ENCODE measurements around the gene LSP1.

The LSP1 gene

DNA sequence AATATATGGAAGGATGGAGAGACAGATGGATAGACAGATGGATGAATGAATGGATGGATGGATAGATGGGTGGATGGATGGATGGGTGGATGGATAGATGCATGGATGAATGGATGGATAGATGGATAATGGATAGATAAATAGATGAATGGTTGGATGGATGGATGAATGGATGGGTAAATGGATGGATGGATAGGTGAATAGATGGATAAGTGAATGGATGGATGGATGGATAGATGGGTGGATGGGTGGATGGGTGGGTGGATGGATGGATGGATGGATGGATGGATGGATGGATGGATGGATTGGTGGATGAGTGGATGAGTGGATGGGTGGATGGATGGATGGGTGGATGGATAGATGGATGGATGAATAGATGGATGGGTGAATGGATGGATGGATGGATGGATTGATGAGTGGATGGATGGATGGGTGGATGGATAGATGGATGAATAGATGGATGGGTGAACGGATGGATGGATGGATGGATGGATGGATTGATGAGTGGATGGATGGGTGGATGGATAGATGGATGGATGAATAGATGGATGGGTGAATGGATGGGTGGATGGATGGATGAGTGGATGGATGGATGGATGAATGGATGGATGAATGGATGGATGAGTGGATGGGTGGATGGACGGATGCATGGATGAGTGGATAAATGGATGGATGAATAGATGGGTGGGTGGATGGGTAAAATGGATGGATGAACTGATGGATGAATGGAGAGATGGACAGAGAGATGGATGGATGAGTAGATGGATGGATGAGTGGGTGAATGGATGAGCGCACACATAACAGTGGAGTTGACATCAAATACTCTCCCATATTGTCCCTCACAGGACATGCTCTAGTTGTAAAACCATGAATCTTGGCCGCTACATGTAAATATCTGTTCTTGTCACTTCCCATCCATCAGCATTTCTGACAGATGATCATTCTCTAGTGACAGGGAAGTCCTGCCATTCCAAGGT lies 8.8 kb downstream of the LSP1 start:
- TF ChIP-seq ZFX (IDR thresholded peaks at IDR 0.05) (no peak), CTCF (conservative IDR thresholded peaks at IDR 0.05) (no peak)
- no peak overlapping the region for H3K27ac ChIP-seq

GRCh38 chr11:1862588-1863351 lies 9.9 kb downstream of the LSP1 start:
- no peak for TF ChIP-seq CTCF (conservative IDR thresholded peaks at IDR 0.05)
- no peak for TF ChIP-seq ZFX (IDR thresholded peaks at IDR 0.05)
- no peak overlapping the region for H3K27ac ChIP-seq

DNA sequence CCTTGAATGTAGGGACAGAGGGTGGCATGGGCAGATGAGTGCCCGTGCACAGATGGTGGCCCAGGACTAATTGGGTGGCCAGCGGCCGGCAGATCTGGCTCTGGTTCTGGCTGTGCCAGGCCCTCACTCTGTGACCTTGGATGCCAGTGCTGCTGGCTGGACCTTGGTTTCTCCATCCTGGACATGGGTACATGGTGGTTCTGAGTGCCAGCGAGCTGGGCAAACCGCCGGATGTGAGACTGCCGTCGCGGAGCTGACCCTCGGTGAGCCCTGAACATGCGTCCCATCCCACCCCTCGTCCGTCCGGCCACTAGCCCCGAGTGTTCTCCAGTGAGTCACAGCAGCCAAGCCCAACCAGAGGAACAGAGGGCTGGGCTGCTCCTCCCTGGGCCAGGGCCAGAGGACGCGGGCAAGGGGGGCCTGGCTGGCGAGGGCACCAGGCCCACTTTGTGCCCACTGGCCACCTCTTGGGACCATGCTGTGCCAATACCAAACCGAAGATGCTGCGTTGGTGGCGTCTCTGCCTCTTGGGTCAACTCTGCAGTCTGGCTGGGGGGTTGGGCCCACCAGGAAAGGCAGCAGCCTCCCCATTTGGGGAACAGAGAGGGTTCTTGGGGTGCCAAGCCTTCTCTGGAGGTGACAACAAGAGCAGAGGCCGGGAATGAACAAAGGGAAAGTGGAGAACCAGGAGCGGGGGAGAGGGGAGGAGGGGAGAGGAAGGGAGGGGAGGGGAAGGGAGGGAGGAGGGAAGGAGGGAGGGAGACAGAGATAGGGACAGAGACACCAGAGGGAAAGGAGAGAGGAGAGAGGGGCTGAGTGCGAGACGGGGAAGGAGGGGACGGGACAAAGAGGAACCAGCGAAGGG lies 10.7 kb downstream of the LSP1 start:
- TF ChIP-seq CTCF (conservative IDR thresholded peaks at IDR 0.05): no peak
- no peak for TF ChIP-seq ZFX (IDR thresholded peaks at IDR 0.05)
- H3K27ac ChIP-seq: no peak overlapping the region

GRCh38 chr11:1864231-1864630 lies 11.3 kb downstream of the LSP1 start:
- H3K27ac ChIP-seq: no peak overlapping the region
- TF ChIP-seq CTCF (conservative IDR thresholded peaks at IDR 0.05) (no peak), ZFX (IDR thresholded peaks at IDR 0.05) (no peak)

DNA sequence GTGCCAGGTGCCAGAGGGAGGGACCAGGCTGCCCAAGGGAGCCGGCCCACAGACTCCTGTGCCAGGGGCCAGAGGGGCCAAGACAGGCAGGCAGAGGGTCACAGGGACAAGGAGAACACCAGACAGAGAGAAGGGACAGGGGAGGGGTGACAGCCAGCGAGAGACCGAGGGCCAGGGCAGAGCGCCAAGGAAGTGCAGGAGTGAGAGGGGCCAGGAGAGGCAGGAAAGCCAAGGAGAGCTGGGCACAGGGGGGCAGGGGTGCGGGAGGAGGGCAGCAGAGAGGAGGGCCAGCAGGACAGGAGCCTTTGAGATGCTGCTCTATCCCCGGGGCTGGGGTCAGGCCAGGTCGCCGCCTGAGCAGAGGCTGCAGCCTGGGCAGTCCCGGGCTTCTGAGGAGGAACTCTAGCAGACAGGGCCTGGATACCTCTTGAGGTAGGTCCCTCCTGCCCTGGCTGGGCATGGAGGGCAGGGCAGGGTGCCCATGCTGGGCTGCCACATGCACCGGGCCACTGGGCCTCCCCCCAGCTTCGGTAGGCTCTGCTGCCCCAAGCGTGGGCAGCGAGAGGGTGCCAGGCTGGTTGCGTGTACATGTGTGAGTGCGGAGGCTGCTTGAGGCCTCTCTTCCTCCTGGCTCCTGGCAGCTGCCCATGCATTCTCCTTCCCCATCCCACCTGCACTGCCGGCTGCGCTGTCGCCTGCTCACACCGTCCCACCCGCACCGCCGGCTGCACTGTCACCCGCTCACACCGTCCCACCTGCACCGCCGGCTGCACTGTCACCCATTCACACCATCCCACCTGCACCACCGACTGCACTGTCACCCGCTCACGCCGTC lies 12.2 kb downstream of the LSP1 start:
- H3K27ac ChIP-seq: no peak overlapping the region
- TF ChIP-seq CTCF (conservative IDR thresholded peaks at IDR 0.05) (no peak), ZFX (IDR thresholded peaks at IDR 0.05) (no peak)

DNA sequence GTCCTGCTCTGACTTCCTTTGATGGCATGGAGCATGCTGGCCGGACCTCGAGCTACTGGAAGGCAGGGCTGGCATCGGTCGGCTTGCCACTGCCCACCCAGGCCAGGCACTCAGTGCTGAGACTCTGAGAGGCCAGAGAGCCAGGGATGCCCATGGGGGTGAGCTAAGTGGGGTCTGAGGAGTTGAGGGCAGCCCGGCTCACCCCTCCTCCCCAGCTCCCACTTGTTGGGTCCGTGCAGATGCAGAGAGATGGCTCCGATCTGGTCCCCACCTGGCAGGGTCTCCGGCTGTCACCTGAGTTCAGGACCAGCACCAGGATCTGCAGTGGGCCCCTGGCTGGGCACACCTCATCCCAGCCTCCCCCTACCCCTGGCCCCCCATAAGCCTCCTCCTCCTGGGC lies 13.3 kb downstream of the LSP1 start:
- no peak overlapping the region for H3K27ac ChIP-seq
- TF ChIP-seq ZFX (IDR thresholded peaks at IDR 0.05) (no peak), CTCF (conservative IDR thresholded peaks at IDR 0.05) (no peak)
